ENCODE data around the gene UQCRFS1.
"Not testable (repeated sequence)": the region's sequence is repeated elsewhere in the genome, so short reads cannot be mapped to it uniquely, and the experiment has no call there.

UQCRFS1 gene

GRCh38 chr19:29214411-29214810 lies 1.5 kb upstream of the UQCRFS1 start:
- DNase-seq (ENCODE audit: low read depth) = no peak

GRCh38 chr19:29212356-29212647 lies 649 bp downstream of the UQCRFS1 start:
- DNase-seq (ENCODE audit: low read depth) = no peak

- peak; percentile 38 for DNase-seq (ENCODE audit: low read depth)
These were observed 1.2 kb downstream of the UQCRFS1 start for GRCh38 chr19:29211562-29212355.

GRCh38 chr19:29211041-29211440 lies 1.9 kb downstream of the UQCRFS1 start:
- not testable (repeated sequence) for DNase-seq (ENCODE audit: low read depth)

GRCh38 chr19:29210502-29210901 lies 2.4 kb downstream of the UQCRFS1 start:
- not testable (repeated sequence) for DNase-seq (ENCODE audit: low read depth)

GRCh38 chr19:29207403-29208187 lies 5.4 kb downstream of the UQCRFS1 start:
- not testable (repeated sequence) for DNase-seq (ENCODE audit: low read depth)

- DNase-seq (ENCODE audit: low read depth) = no peak
These were observed 6.5 kb downstream of the UQCRFS1 start for GRCh38 chr19:29206453-29206852.

- DNase-seq (ENCODE audit: low read depth) = no peak
These were observed 10.7 kb downstream of the UQCRFS1 start for GRCh38 chr19:29202281-29202680.

GRCh38 chr19:29201855-29202254 lies 11.1 kb downstream of the UQCRFS1 start:
- no peak for DNase-seq (ENCODE audit: low read depth)

- DNase-seq (ENCODE audit: low read depth) = no peak
These were observed 18.3 kb downstream of the UQCRFS1 start for GRCh38 chr19:29194658-29195057.

GRCh38 chr19:29193155-29193554 lies 19.8 kb downstream of the UQCRFS1 start:
- DNase-seq (ENCODE audit: low read depth) = no peak

- no peak for DNase-seq (ENCODE audit: low read depth)
These were observed 21.9 kb downstream of the UQCRFS1 start for GRCh38 chr19:29191005-29191404.

- DNase-seq (ENCODE audit: low read depth) = no peak
These were observed 24.0 kb downstream of the UQCRFS1 start for GRCh38 chr19:29189033-29189360.

GRCh38 chr19:29188289-29189032 lies 24.5 kb downstream of the UQCRFS1 start:
- no peak for DNase-seq (ENCODE audit: low read depth)

GRCh38 chr19:29187676-29188075 lies 25.3 kb downstream of the UQCRFS1 start:
- DNase-seq (ENCODE audit: low read depth) = no peak

GRCh38 chr19:29185427-29185826 lies 27.5 kb downstream of the UQCRFS1 start:
- no peak for DNase-seq (ENCODE audit: low read depth)

- no peak for DNase-seq (ENCODE audit: low read depth)
These were observed 35.8 kb downstream of the UQCRFS1 start for GRCh38 chr19:29176981-29177754.

GRCh38 chr19:29173896-29174295 lies 39.1 kb downstream of the UQCRFS1 start:
- DNase-seq (ENCODE audit: low read depth) = no peak

- no peak for DNase-seq (ENCODE audit: low read depth)
These were observed 40.6 kb downstream of the UQCRFS1 start for GRCh38 chr19:29172302-29172701.

- no peak for DNase-seq (ENCODE audit: low read depth)
These were observed 41.4 kb downstream of the UQCRFS1 start for GRCh38 chr19:29171525-29171924.

GRCh38 chr19:29170554-29170953 lies 42.4 kb downstream of the UQCRFS1 start:
- no peak for DNase-seq (ENCODE audit: low read depth)

GRCh38 chr19:29162694-29163093 lies 50.3 kb downstream of the UQCRFS1 start:
- no peak for DNase-seq (ENCODE audit: low read depth)

Measured in amniotic epithelial cell (primary cell).